Hepatocyte (in vitro differentiated cells): ENCODE measurements around the gene MTG2. TPM values are rescaled to one million over a fixed set of nuclear protein-coding genes. Genes with fewer than 3 reads are reported as not detected.

ENCODE experiments used
- DNase-seq: peaks from one replicate; pipeline ENCODE4 v3.0.0-alpha.2; 2016; ENCODE audit warnings: low spot score
- H2AFZ ChIP-seq: fragments of 200-600 bp; sonication (generic); 2 replicates; pipeline ENCODE4 v1.6.0; 2016; ENCODE audit warnings: antibody characterized with exemption, mild to moderate bottlenecking
- H3K27ac ChIP-seq: fragments of 200-600 bp; sonication (generic); 2 replicates; pipeline ENCODE4 v1.5.1; 2016; ENCODE audit warnings: mild to moderate bottlenecking
- H3K27me3 ChIP-seq: fragments of 200-600 bp; sonication (generic); 2 replicates; pipeline ENCODE4 v1.6.1; 2016
- H3K36me3 ChIP-seq: fragments of 200-600 bp; sonication (generic); replicated peaks from 2 replicates; pipeline ENCODE4 v1.5.1; 2016; ENCODE audit warnings: low read depth; ENCODE audit not compliant: insufficient read depth
- H3K4me1 ChIP-seq: fragments of 200-600 bp; sonication (generic); 2 replicates; pipeline ENCODE4 v1.5.1; 2016; ENCODE audit warnings: mild to moderate bottlenecking, moderate library complexity; ENCODE audit not compliant: insufficient read depth
- H3K4me2 ChIP-seq: fragments of 200-600 bp; sonication (generic); 2 replicates; pipeline ENCODE4 v1.6.0; 2016
- H3K4me3 ChIP-seq: fragments of 200-600 bp; sonication (generic); 2 replicates; pipeline ENCODE4 v1.5.1; 2016; ENCODE audit warnings: mild to moderate bottlenecking
- H3K79me2 ChIP-seq: fragments of 200-600 bp; sonication (generic); 2 replicates; pipeline ENCODE4 v1.6.0; 2017; ENCODE audit warnings: mild to moderate bottlenecking
- H3K9me2 ChIP-seq: fragments of 200-600 bp; sonication (generic); replicated peaks from 2 replicates; pipeline ENCODE4 v1.6.0; 2017; ENCODE audit warnings: mild to moderate bottlenecking; ENCODE audit not compliant: insufficient read depth
- H3K9me3 ChIP-seq: fragments of 200-600 bp; sonication (generic); 2 replicates; pipeline ENCODE4 v1.5.1; 2016; ENCODE audit warnings: low read depth, mild to moderate bottlenecking
- H4K20me1 ChIP-seq: fragments of 200-600 bp; sonication (generic); 2 replicates; pipeline ENCODE4 v1.6.0; 2016; ENCODE audit warnings: mild to moderate bottlenecking; ENCODE audit not compliant: insufficient read depth, poor library complexity, severe bottlenecking
- EZH2 ChIP-seq: fragments of 200-600 bp; sonication (generic); IDR thresholded peaks from 2 replicates; pipeline ENCODE4 v1.6.1; 2016; ENCODE audit warnings: antibody characterized with exemption, mild to moderate bottlenecking, borderline replicate concordance
- EZH2phosphoT487 ChIP-seq: fragments of 200-600 bp; sonication (generic); IDR thresholded peaks from one replicate; pipeline ENCODE4 v1.6.1; 2018; ENCODE audit warnings: antibody characterized with exemption, mild to moderate bottlenecking, low read depth, moderate library complexity; ENCODE audit not compliant: unreplicated experiment, severe bottlenecking
- WGBS: methylation state at CpG from one replicate; pipeline ENCODE4 v1.1.6; 2016; ENCODE audit warnings: low lambda C conversion rate; ENCODE audit errors: missing lambda C conversion rate; 5-methylcytosine and 5-hydroxymethylcytosine counted together
- polyA plus RNA-seq: library from polyadenylated mRNA; unstranded; fragments of >200 nt; fragmentation: Nextera tagmentation; extraction: Ambion mirVana; gene quantifications from 2 replicates; pipeline ENCODE4 v1.2.1, GENCODE V29; 2016
- total RNA-seq: library from RNA; depleted of rRNA; stranded (reverse); fragments of >200 nt; gene quantifications from 2 replicates; pipeline ENCODE4 v1.2.3, GENCODE V29; 2014
- TF ChIP-seq, protein P1 (sequence below): fragments of 200-600 bp; sonication (generic); IDR thresholded peaks from 2 replicates; pipeline ENCODE4 v1.5.1; 2016; ENCODE audit warnings: antibody characterized with exemption, mild to moderate bottlenecking; ENCODE audit not compliant: poor library complexity

MTG2 gene
- total and polyA plus RNA-seq, 2 experiments from 2014 or later = 18.4 to 26.7 TPM

- H3K9me3 ChIP-seq = no peaks in the 10 kb centered on the region
- peaks cover 57% of the 10 kb centered on the region for H3K79me2 ChIP-seq
- WGBS = 88% methylated on average over 24 of the region's 25 CpGs
- no peak for DNase-seq
- no peak overlapping the region for H3K4me2 ChIP-seq
- TF ChIP-seq EZH2 = no peak
- TF ChIP-seq EZH2phosphoT487 = no peak
- TF ChIP-seq, protein P1, sequence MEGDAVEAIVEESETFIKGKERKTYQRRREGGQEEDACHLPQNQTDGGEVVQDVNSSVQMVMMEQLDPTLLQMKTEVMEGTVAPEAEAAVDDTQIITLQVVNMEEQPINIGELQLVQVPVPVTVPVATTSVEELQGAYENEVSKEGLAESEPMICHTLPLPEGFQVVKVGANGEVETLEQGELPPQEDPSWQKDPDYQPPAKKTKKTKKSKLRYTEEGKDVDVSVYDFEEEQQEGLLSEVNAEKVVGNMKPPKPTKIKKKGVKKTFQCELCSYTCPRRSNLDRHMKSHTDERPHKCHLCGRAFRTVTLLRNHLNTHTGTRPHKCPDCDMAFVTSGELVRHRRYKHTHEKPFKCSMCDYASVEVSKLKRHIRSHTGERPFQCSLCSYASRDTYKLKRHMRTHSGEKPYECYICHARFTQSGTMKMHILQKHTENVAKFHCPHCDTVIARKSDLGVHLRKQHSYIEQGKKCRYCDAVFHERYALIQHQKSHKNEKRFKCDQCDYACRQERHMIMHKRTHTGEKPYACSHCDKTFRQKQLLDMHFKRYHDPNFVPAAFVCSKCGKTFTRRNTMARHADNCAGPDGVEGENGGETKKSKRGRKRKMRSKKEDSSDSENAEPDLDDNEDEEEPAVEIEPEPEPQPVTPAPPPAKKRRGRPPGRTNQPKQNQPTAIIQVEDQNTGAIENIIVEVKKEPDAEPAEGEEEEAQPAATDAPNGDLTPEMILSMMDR = no peak
- H3K9me2 ChIP-seq = no peaks in the 10 kb centered on the region
- H2AFZ ChIP-seq = no peak overlapping the region
- H3K27me3 ChIP-seq = no peaks in the 10 kb centered on the region
- H4K20me1 ChIP-seq = peaks cover 31% of the 10 kb centered on the region
- H3K36me3 ChIP-seq = no peaks in the 10 kb centered on the region
- no peaks in the 10 kb centered on the region for H3K4me1 ChIP-seq
- H3K27ac ChIP-seq = no peak overlapping the region
- H3K4me3 ChIP-seq = no peak overlapping the region
Observed at GRCh38 chr20:62157387-62158087, 25.3 kb upstream of the MTG2 start.

DNA sequence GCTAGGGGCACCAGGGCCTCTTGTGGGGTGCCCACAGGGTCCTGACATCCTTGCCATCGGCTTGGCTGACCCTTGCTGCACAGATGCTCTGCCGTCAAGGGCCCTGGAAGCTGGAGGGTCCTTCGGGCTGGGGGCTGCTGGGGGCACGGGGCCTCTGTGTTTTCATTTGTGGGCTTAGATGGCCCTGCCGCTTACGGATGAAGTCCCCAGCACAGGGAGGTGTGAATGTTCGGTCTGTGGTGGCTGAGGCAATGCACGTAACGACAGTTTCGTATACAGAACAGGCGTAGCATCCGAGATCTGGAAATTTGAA, 24.8 kb upstream of the MTG2 start:
- H3K9me3 ChIP-seq = no peaks in the 10 kb centered on the region
- no peak overlapping the region for H3K27ac ChIP-seq
- no peaks in the 10 kb centered on the region for H3K27me3 ChIP-seq
- H3K79me2 ChIP-seq = peaks cover 52% of the 10 kb centered on the region
- no peak for DNase-seq
- no peaks in the 10 kb centered on the region for H3K9me2 ChIP-seq
- no peaks in the 10 kb centered on the region for H3K36me3 ChIP-seq
- H2AFZ ChIP-seq = no peak overlapping the region
- H3K4me2 ChIP-seq = no peak overlapping the region
- TF ChIP-seq, protein P1 = no peak
- WGBS = 98% methylated on average over 12 of the region's 12 CpGs
- H4K20me1 ChIP-seq = peaks cover 31% of the 10 kb centered on the region
- no peak overlapping the region for H3K4me3 ChIP-seq
- no peaks in the 10 kb centered on the region for H3K4me1 ChIP-seq

DNA sequence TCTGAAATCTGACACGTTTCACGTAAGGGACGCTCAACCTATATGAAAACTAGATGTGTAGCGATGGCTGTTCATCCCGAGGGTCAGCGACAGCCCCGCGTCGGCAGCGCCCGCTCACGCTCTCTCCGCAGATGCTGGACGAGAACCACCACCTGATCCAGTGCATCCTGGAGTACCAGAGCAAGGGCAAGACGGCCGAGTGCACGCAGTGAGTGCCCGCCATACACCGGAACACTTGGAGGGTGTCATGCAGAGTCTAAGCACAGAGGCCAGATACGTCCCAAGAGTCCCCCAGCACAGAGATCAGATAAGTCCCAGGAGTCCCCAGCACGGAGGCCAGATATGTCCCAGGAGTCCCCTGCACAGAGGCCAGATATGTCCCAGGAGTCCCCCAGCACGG, 24.3 kb upstream of the MTG2 start:
- Histone ChIP-seq H3K9me2 (no peaks in the 10 kb centered on the region), H3K4me3 (no peak overlapping the region), H3K4me2 (no peak overlapping the region), H3K9me3 (no peaks in the 10 kb centered on the region), H3K79me2 (peaks cover 47% of the 10 kb centered on the region), H3K36me3 (no peaks in the 10 kb centered on the region), H3K27ac (no peak overlapping the region), H4K20me1 (peaks cover 31% of the 10 kb centered on the region), H3K4me1 (no peaks in the 10 kb centered on the region), H3K27me3 (no peaks in the 10 kb centered on the region), H2AFZ (no peak overlapping the region)
- WGBS = 98% methylated on average over 21 of the region's 22 CpGs
- TF ChIP-seq, protein P1 = no peak
- TF ChIP-seq EZH2phosphoT487 (no peak), EZH2 (no peak)
- DNase-seq = no peak

- Histone ChIP-seq H2AFZ (no peak overlapping the region), H3K27me3 (no peaks in the 10 kb centered on the region), H3K4me3 (no peak overlapping the region), H4K20me1 (peaks cover 28% of the 10 kb centered on the region), H3K4me2 (no peak overlapping the region), H3K4me1 (no peaks in the 10 kb centered on the region), H3K27ac (no peak overlapping the region), H3K9me3 (no peaks in the 10 kb centered on the region), H3K79me2 (peaks cover 42% of the 10 kb centered on the region), H3K9me2 (no peaks in the 10 kb centered on the region), H3K36me3 (no peaks in the 10 kb centered on the region)
- WGBS = 97% methylated on average over 11 of the region's 11 CpGs
- no peak for DNase-seq
- TF ChIP-seq EZH2 (no peak), EZH2phosphoT487 (no peak)
- TF ChIP-seq, protein P1 = no peak
Observed at GRCh38 chr20:62159052-62159451, 23.8 kb upstream of the MTG2 start.
